Endodermal cell (in vitro differentiated cells): ENCODE data around the gene CD14. TPM values are rescaled to one million over a fixed set of nuclear protein-coding genes. Genes with fewer than 3 reads are reported as not detected.
"Not testable (repeated sequence)": the region's sequence is repeated elsewhere in the genome, so short reads cannot be mapped to it uniquely, and the experiment has no call there.

Source experiments
- DNase-seq: peaks from one replicate; pipeline ENCODE4 v3.0.0-alpha.2; 2017
- H3K27ac ChIP-seq: 2 replicates; pipeline ENCODE4 v1.5.1; 2013; ENCODE audit warnings: mild to moderate bottlenecking, low read depth, low read length, moderate library complexity
- H3K27me3 ChIP-seq: 2 replicates; pipeline ENCODE4 v1.6.1; 2013; ENCODE audit warnings: mild to moderate bottlenecking, low read length, moderate library complexity; ENCODE audit not compliant: insufficient read depth, control insufficient read depth, poor library complexity, severe bottlenecking
- H3K36me3 ChIP-seq: 2 replicates; pipeline ENCODE4 v1.7.0; 2013; ENCODE audit warnings: mild to moderate bottlenecking, low read length, moderate library complexity; ENCODE audit not compliant: control insufficient read depth, insufficient read depth
- H3K4me1 ChIP-seq: one replicate; pipeline ENCODE4 v1.7.0; 2013; ENCODE audit warnings: low read length; ENCODE audit not compliant: control insufficient read depth, insufficient read depth
- H3K4me3 ChIP-seq: 2 replicates; pipeline ENCODE4 v1.5.1; 2013; ENCODE audit warnings: mild to moderate bottlenecking, low read length, moderate library complexity
- H3K9ac ChIP-seq: 2 replicates; pipeline ENCODE4 v1.6.1; 2013; ENCODE audit warnings: mild to moderate bottlenecking, low read length, moderate library complexity; ENCODE audit not compliant: poor library complexity, severe bottlenecking; ENCODE audit errors: extremely low read depth
- H3K9me3 ChIP-seq: 2 replicates; pipeline ENCODE4 v1.6.1; 2013; ENCODE audit warnings: mild to moderate bottlenecking, low read length, moderate library complexity; ENCODE audit not compliant: control insufficient read depth
- H3K27ac Mint-ChIP-seq: 2 replicates; pipeline ENCODE4 v1.8.0; 2020; ENCODE audit warnings: mixed read lengths
- H3K27me3 Mint-ChIP-seq: 2 replicates; pipeline ENCODE4 v1.8.0; 2021; ENCODE audit warnings: mild to moderate bottlenecking, mixed read lengths; ENCODE audit not compliant: insufficient read depth
- H3K36me3 Mint-ChIP-seq: 2 replicates; pipeline ENCODE4 v1.8.0; 2020; ENCODE audit warnings: low read depth, mixed read lengths
- H3K4me1 Mint-ChIP-seq: 2 replicates; pipeline ENCODE4 v1.8.0; 2020; ENCODE audit warnings: mixed read lengths
- H3K4me3 Mint-ChIP-seq: 2 replicates; pipeline ENCODE4 v1.8.0; 2020; ENCODE audit warnings: mild to moderate bottlenecking, moderate library complexity, mixed read lengths
- H3K9me3 Mint-ChIP-seq: 2 replicates; pipeline ENCODE4 v1.8.0; 2020; ENCODE audit warnings: mild to moderate bottlenecking, mixed read lengths
- WGBS, 2 experiments: methylation state at CpG; one replicate each; pipeline versions ENCODE4 v1.1.5 to v1.1.7; 2013; ENCODE audit warnings: missing lambda C conversion rate in 2 of 2, mixed read lengths in 1 of 2; ENCODE audit not compliant: insufficient coverage in 1 of 2, insufficient read length in 1 of 2; 5-methylcytosine and 5-hydroxymethylcytosine counted together
- total RNA-seq, 2 donors: library from RNA; stranded (reverse); fragmentation: NEBNext Ultra II Directional in 1 of 2; extraction: Animal tissue kit (Norgen Biotek cat#: 25700) in 1 of 2; gene quantifications; 2 replicates in 1 of 2; 3 replicates in 1 of 2; pipeline ENCODE4 v1.2.1, GENCODE V29; 2021
- TF ChIP-seq, protein P1 (sequence below): fragments of 200-600 bp; sonication (generic); conservative IDR thresholded peaks from 2 replicates; pipeline ENCODE4 v1.5.0; 2021; ENCODE audit warnings: antibody characterized with exemption, mild to moderate bottlenecking

The CD14 gene
- total RNA-seq, 2 donors from 2014 or later, result 0.18 TPM; not detected in 1

DNA sequence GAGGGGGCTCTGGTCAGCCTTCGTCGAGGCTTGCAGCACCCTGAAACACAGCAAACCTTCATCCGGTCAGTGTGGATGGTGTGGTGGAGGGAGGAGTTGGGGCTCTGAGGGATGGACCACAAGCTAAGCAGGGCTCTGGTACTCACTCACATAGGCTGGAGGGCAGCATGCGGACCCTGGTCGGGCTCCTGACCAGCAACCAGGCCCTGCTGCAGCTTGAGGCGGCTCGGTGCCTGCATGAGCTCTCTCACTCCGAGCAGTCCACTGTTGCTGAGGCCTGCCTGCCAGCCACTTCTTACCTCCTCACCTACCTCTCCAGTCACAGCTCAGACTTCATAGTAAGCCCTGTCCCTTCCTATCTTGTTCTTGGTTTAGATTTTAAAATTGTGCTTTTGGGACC, 8.7 kb upstream of the CD14 start:
- peaks cover 19% of the 10 kb centered on the region for H3K9me3 Mint-ChIP-seq
- TF ChIP-seq, protein P1, sequence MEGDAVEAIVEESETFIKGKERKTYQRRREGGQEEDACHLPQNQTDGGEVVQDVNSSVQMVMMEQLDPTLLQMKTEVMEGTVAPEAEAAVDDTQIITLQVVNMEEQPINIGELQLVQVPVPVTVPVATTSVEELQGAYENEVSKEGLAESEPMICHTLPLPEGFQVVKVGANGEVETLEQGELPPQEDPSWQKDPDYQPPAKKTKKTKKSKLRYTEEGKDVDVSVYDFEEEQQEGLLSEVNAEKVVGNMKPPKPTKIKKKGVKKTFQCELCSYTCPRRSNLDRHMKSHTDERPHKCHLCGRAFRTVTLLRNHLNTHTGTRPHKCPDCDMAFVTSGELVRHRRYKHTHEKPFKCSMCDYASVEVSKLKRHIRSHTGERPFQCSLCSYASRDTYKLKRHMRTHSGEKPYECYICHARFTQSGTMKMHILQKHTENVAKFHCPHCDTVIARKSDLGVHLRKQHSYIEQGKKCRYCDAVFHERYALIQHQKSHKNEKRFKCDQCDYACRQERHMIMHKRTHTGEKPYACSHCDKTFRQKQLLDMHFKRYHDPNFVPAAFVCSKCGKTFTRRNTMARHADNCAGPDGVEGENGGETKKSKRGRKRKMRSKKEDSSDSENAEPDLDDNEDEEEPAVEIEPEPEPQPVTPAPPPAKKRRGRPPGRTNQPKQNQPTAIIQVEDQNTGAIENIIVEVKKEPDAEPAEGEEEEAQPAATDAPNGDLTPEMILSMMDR, result no peak
- Histone ChIP-seq H3K27ac (no peak overlapping the region), H3K9me3 (peaks cover 13% of the 10 kb centered on the region), H3K9ac (no peak overlapping the region), H3K4me3 (no peak overlapping the region), H3K4me1 (peaks cover 7% of the 10 kb centered on the region), H3K27me3 (no peaks in the 10 kb centered on the region), H3K36me3 (peaks cover 42% of the 10 kb centered on the region)
- peaks cover 48% of the 10 kb centered on the region for H3K36me3 Mint-ChIP-seq
- no peak for DNase-seq
- H3K4me3 Mint-ChIP-seq, result no peak overlapping the region
- peaks cover 14% of the 10 kb centered on the region for H3K4me1 Mint-ChIP-seq
- no peak overlapping the region for H3K27ac Mint-ChIP-seq
- WGBS, 2 experiments, result 91 to 94% methylated on average over 3 to 8 of the region's 8 CpGs
- H3K27me3 Mint-ChIP-seq, result no peaks in the 10 kb centered on the region

DNA sequence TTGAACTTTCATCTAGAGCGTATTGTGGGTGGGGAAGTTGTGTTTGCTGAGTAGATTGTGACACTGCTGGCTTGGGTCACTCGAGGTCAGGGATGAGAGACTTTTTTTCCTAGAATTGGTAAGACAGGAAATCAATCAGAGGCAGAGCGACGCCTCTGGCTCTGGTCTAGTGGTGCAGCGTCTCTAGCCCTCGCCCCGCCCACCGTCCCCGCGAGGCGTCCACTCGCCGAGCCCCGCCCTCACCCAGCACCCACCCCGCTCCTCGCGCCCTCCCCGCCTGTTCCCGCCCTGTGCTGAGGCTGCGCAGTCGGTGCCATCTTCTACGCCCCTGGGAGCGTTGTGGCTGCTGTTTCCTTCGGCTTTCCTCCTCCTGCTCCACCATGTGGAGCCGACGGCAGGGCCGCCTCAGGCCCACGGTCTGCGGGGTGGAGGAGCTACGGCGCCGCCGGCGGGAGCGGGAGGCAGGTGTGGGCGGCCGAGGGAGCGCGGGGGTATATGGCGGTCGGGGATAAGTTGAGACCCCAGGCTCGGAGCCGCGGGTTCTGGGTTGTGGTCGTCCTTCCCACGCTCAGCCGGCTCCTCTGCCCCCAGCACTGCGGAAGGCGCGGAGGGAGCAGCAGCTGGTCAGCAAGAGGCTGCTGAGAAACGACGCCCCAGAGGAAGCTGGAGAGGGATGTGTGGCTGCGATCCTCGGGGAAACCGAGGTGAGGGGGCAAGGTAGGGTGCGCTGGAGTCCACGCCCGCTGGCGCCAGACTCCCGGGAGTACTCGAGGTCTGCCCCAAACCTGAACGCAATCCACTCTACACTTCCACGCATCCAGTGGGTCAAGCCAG, 6.4 kb upstream of the CD14 start, which contains the start of gene TMCO6:
TSS of gene TMCO6 (plus strand) at position 304 of the 834 bp plus-strand sequence. CDS start at position 381, 77 bp downstream.
- peak within 1 kb of the TSS; percentile 8 for H3K27ac ChIP-seq
- WGBS, 2 experiments, result 1% methylated on average over 33 to 63 of the region's 63 CpGs
- H3K9me3 Mint-ChIP-seq, result peaks cover 19% of the 10 kb centered on the region

DNA sequence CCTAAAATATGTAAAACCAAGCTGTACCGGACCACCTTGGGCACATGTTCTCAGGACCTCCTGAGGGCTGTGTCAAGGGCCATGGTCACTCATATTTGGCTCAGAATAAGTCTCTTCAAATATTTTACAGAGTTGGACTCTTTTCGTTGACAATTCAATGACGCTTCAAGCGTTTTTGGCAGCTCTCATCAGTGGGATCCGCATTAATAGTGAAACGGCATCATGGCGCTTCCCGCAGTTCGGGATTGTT, 5.8 kb upstream of the CD14 start:
- 67 to 74% methylated on average over 9 of the region's 9 CpGs for WGBS, 2 experiments
- H3K4me3 ChIP-seq, H3K9ac ChIP-seq, H3K4me1 ChIP-seq, H3K27me3 Mint-ChIP-seq, DNase-seq, H3K27me3 ChIP-seq: not testable (repeated sequence)
- peaks cover 26% of the 10 kb centered on the region for H3K36me3 Mint-ChIP-seq
- peak overlapping the region; percentile 84 for H3K27ac Mint-ChIP-seq
- peaks cover 11% of the 10 kb centered on the region for H3K4me1 Mint-ChIP-seq
- peak overlapping the region; percentile 74 for H3K4me3 Mint-ChIP-seq
- H3K36me3 ChIP-seq, result peaks cover 17% of the 10 kb centered on the region
- peaks cover 13% of the 10 kb centered on the region for H3K9me3 ChIP-seq
- peak overlapping the region; percentile 8 for H3K27ac ChIP-seq
- peaks cover 24% of the 10 kb centered on the region for H3K9me3 Mint-ChIP-seq

More for the DNA sequence above, 6.4 kb upstream of the CD14 start, which contains the start of gene TMCO6:
- peaks cover 11% of the 10 kb centered on the region for H3K4me1 Mint-ChIP-seq
- peak within 1 kb of the TSS; percentile 74 for H3K4me3 Mint-ChIP-seq
- peaks cover 31% of the 10 kb centered on the region for H3K36me3 Mint-ChIP-seq
- Histone ChIP-seq H3K9ac (peak within 1 kb of the TSS; percentile 58), H3K4me1 (peaks cover 7% of the 10 kb centered on the region), H3K27me3 (no peaks in the 10 kb centered on the region), H3K9me3 (peaks cover 13% of the 10 kb centered on the region), H3K4me3 (peak within 1 kb of the TSS; percentile 88), H3K36me3 (peaks cover 22% of the 10 kb centered on the region)
- no peaks in the 10 kb centered on the region for H3K27me3 Mint-ChIP-seq
- H3K27ac Mint-ChIP-seq, result peak within 1 kb of the TSS; percentile 84
- TF ChIP-seq, protein P1, result peak; percentile 80
- DNase-seq, result peak; percentile 99
